Measurements from ENCODE around the gene IGFBP4.

IGFBP4 gene

GRCh38 chr17:40498281-40499084 is 55.2 kb downstream of the IGFBP4 start:
- no peak for TF ChIP-seq CTCF (IDR thresholded peaks at IDR 0.05; ENCODE audit: control insufficient read depth, extremely low read depth, insufficient read depth)
- DNase-seq (ENCODE audit: low read depth) = no peak
- H3K4me3 ChIP-seq (ENCODE audit: low read depth, low read length) = no peak overlapping the region

- DNase-seq (ENCODE audit: low read depth) = peak; percentile 89
- no peak overlapping the region for H3K4me3 ChIP-seq (ENCODE audit: low read depth, low read length)
- TF ChIP-seq CTCF (IDR thresholded peaks at IDR 0.05; ENCODE audit: control insufficient read depth, extremely low read depth, insufficient read depth) = no peak
Observed at GRCh38 chr17:40499551-40500189, 56.4 kb downstream of the IGFBP4 start.

- no peak for TF ChIP-seq CTCF (IDR thresholded peaks at IDR 0.05; ENCODE audit: control insufficient read depth, extremely low read depth, insufficient read depth)
- no peak for DNase-seq (ENCODE audit: low read depth)
- no peak overlapping the region for H3K4me3 ChIP-seq (ENCODE audit: low read depth, low read length)
Observed at GRCh38 chr17:40500190-40500589, 56.9 kb downstream of the IGFBP4 start.

GRCh38 chr17:40500709-40501108 is 57.5 kb downstream of the IGFBP4 start:
- no peak for TF ChIP-seq CTCF (IDR thresholded peaks at IDR 0.05; ENCODE audit: control insufficient read depth, extremely low read depth, insufficient read depth)
- DNase-seq (ENCODE audit: low read depth) = no peak
- H3K4me3 ChIP-seq (ENCODE audit: low read depth, low read length) = no peak overlapping the region

- no peak within 1 kb of the TSS for H3K4me3 ChIP-seq (ENCODE audit: low read depth, low read length)
- no peak for TF ChIP-seq CTCF (IDR thresholded peaks at IDR 0.05; ENCODE audit: control insufficient read depth, extremely low read depth, insufficient read depth)
- DNase-seq (ENCODE audit: low read depth) = no peak
Observed at GRCh38 chr17:40501499-40501911, 58.3 kb downstream of the IGFBP4 start, which contains the start of gene TNS4. TSS of gene TNS4 (minus strand) at chr17:40501623. CDS start at chr17:40496425, 5,198 bp downstream.

- DNase-seq (ENCODE audit: low read depth) = no peak
- TF ChIP-seq CTCF (IDR thresholded peaks at IDR 0.05; ENCODE audit: control insufficient read depth, extremely low read depth, insufficient read depth) = no peak
- H3K4me3 ChIP-seq (ENCODE audit: low read depth, low read length) = no peak overlapping the region
Observed at GRCh38 chr17:40502716-40503115, 59.5 kb downstream of the IGFBP4 start.

Data from LNCaP clone FGC (cell line).